Activated CD4-positive, alpha-beta memory T cell treated with anti-CD3 and anti-CD28 coated beads for 36 hours (primary cell): ENCODE results near the gene RHBDD1. TPM values are rescaled to one million over a fixed set of nuclear protein-coding genes. Genes with fewer than 3 reads are reported as not detected.
A peak's percentile ranks its signal among the peaks of the same experiment; 100 is the strongest.

ENCODE experiments used
- CTCF ChIA-PET: fragments of 350-600 bp; sonication (Branson Sonifier 250); formaldehyde crosslinking; loops from one replicate; lab custom pipeline; 2021; ENCODE audit warnings: antibody characterized with exemption, inconsistent platforms; lab: Charles Lee
- POLR2A ChIA-PET: fragments of 350-600 bp; sonication (Branson Sonifier 250); formaldehyde crosslinking; loops from one replicate; lab custom pipeline; 2021; ENCODE audit warnings: antibody characterized with exemption; lab: Charles Lee
- DNase-seq: peaks from one replicate; pipeline ENCODE4 v3.0.0-alpha.2; 2020
- H3K27ac Mint-ChIP-seq: one replicate; pipeline ENCODE4 v1.8.0; 2021; ENCODE audit warnings: mixed read lengths
- H3K27me3 Mint-ChIP-seq: one replicate; pipeline ENCODE4 v1.8.0; 2021; ENCODE audit warnings: mixed read lengths
- H3K36me3 Mint-ChIP-seq: one replicate; pipeline ENCODE4 v1.8.0; 2021; ENCODE audit warnings: mixed read lengths
- H3K4me1 Mint-ChIP-seq: one replicate; pipeline ENCODE4 v1.8.0; 2021; ENCODE audit warnings: low read depth, mixed read lengths
- H3K4me3 Mint-ChIP-seq: one replicate; pipeline ENCODE4 v1.8.0; 2021; ENCODE audit warnings: mild to moderate bottlenecking, mixed read lengths
- H3K9me3 Mint-ChIP-seq: one replicate; pipeline ENCODE4 v1.8.0; 2021; ENCODE audit warnings: mixed read lengths
- intact Hi-C: fragments of 100-400 bp; cut with micrococcal nuclease; formaldehyde crosslinking; loops from one replicate; pipeline ENCODE4 v1.15.1; 2023
- total RNA-seq, 2 experiments: library from RNA; stranded (reverse); gene quantifications; one replicate each; pipeline ENCODE4 v1.2.3, GENCODE V29; 2021

The RHBDD1 gene, protein sequence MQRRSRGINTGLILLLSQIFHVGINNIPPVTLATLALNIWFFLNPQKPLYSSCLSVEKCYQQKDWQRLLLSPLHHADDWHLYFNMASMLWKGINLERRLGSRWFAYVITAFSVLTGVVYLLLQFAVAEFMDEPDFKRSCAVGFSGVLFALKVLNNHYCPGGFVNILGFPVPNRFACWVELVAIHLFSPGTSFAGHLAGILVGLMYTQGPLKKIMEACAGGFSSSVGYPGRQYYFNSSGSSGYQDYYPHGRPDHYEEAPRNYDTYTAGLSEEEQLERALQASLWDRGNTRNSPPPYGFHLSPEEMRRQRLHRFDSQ
- 10 to 100 TPM; 38.0 to 41.1 TPM for total RNA-seq

DNA sequence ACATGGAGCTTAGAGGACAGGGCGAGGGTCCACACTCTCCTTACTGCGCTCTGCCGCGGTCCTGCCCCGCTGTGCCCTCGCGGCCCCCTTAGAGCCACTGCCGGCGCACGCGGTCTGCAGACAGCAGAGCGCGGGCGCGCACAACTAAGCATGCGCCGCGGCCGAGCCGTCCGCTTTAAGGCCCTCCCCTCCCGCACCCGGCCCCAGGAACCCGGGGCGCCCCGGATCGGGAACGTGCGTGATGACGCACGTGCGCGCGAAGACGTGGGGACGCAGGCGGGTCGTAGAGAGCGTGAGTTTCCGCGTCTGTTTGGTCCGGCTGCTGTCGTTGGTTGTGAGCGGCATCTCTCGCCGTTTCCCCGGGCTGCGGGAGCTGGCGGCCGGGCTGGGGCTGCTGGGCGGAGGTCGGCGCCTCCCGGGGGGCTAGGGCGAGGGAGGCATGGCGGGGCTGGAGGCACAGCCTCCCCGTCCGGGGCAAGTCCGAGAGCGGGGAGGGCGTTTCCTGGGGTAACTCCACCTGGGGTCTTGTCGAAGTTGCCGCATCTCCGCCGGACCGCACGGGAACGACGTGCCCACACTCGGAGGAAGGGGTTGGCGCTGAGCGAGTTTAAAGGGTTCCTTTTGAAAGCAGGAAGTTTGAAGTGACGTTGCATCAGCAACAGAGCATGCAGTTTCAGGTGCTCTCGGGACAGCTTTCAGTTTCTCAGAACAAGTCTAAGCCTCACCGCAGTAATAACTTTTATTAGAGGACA is at the start of gene RHBDD1:
Gene RHBDD1, plus strand, starts transcription at position 259 of the 752 bp plus-strand sequence. CDS start 28,640 bp downstream, outside the sequence.
- intact Hi-C loops, result loop anchor here (1.0 to 10.0 kb wide), 13 partner anchors 37 to 1909 kb away; partner anchors contain the start of genes CCL20, DOCK10 and IRS1
- H3K4me1 Mint-ChIP-seq, result peaks cover 56% of the 10 kb centered on the region
- peak within 1 kb of the TSS; percentile 99 for H3K27ac Mint-ChIP-seq
- H3K36me3 Mint-ChIP-seq, result peaks cover 30% of the 10 kb centered on the region
- DNase-seq, result peak; percentile 96
- CTCF ChIA-PET, result interaction anchor here (1.0 to 2.5 kb wide), 3 partner anchors 34 to 947 kb away, joined by 3 to 13 read pairs (median 3); no protein-coding TSS in a partner anchor
- H3K9me3 Mint-ChIP-seq, result no peaks in the 10 kb centered on the region
- no peaks in the 10 kb centered on the region for H3K27me3 Mint-ChIP-seq
- POLR2A ChIA-PET, result interaction anchor here (0.7 to 3.5 kb wide), 8 partner anchors 8 to 1794 kb away, joined by 3 to 16 read pairs (median 4); partner anchors contain the start of genes DOCK10 and IRS1
- peak within 1 kb of the TSS; percentile 92 for H3K4me3 Mint-ChIP-seq

DNA sequence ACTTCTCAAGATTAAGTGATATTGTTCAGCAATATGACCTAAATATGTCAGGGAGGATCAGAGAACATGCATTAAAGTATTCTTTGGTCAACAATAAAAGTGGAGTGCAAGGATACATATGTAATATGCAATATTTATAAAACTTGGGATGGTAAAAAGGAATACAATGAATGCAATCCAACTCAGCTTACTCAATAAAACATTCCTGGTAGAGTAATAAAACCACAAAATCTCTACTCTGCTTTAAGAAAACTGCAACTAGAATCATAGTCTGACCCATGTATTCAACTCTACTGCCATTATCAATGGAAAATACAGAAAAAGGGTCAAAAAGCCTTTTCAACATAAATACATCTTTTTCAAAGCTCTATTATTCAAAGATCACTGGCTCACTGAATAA is 47.8 kb upstream of the RHBDD1 start:
- intact Hi-C loops, result no loop called here
- POLR2A ChIA-PET, result no interaction called here
- H3K9me3 Mint-ChIP-seq, result peaks cover 4% of the 10 kb centered on the region
- CTCF ChIA-PET, result interaction anchor here (0.7 to 3.4 kb wide), 4 partner anchors 12 to 527 kb away, joined by 3 to 19 read pairs (median 6); partner anchors contain the start of gene IRS1
- H3K27ac Mint-ChIP-seq, result no peak overlapping the region
- no peak overlapping the region for H3K4me3 Mint-ChIP-seq
- H3K36me3 Mint-ChIP-seq, result peaks cover 3% of the 10 kb centered on the region
- H3K27me3 Mint-ChIP-seq, result peaks cover 2% of the 10 kb centered on the region
- peaks cover 15% of the 10 kb centered on the region for H3K4me1 Mint-ChIP-seq
- DNase-seq, result no peak

DNA sequence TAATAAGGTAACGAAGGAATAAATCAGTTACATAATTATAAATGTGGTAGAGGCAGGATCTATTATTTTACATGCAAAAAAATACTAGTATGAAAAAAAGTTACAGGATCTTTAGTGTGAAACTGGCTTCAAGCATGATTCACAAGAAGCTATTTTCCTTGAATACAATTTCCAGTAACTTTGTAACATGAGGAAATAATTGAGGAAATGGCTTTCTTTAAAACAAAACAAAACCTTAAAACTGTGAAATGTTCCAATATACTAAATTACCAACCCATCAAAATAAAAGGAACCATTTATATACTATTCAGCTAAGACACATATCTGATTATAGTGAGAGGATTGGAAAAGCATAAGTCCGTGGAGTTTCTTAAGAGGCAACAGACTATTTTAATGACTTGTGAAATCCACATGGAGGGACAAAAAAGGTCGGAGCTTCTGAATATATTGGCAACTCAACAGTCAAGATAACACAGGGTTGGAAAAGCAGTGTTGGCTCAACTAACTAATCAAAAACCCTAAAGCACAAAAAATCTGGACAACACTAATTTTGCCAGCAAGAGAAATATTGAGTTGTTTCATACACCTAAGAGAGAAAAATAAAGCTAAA is 46.9 kb upstream of the RHBDD1 start:
- POLR2A ChIA-PET, result interaction anchor here (1.5 kb wide), 1 partner anchor 11 kb away, joined by 3 read pairs; no protein-coding TSS in a partner anchor

DNA sequence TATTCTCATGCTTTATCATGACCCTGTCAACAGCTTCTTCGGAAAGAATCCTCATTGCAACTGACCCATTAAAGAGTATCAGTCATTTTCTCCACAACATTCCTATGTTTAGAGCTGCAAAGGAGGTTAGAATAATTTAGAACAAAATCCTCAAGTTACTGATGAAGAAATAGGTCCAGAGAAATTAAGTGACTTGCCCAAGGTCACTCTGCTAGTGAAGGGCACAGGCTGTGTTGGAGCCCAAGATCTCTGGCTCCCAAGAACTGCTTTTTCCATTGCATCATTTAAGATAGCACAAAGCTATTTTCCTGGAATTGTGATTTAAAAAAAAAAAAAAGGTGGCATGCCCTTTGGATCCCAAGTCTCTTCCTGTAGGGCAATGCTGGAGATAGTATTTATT is 45.8 kb upstream of the RHBDD1 start:
- DNase-seq, result no peak
- Mint-ChIP-seq H3K4me1 (peaks cover 29% of the 10 kb centered on the region), H3K27ac (no peak overlapping the region), H3K36me3 (peaks cover 3% of the 10 kb centered on the region), H3K4me3 (no peak overlapping the region), H3K27me3 (no peaks in the 10 kb centered on the region), H3K9me3 (no peaks in the 10 kb centered on the region)
- ChIA-PET CTCF (interaction anchor here (0.6 to 3.4 kb wide), 3 partner anchors 10 to 88 kb away, joined by 3 to 19 read pairs (median 14); partner anchors contain the start of gene IRS1), POLR2A (interaction anchor here (1.5 kb wide), 1 partner anchor 10 kb away, joined by 3 read pairs; no protein-coding TSS in a partner anchor)
- intact Hi-C loops, result loop anchor here (2.0 to 10.0 kb wide), 5 partner anchors 17 to 1865 kb away; partner anchors contain the start of gene MFF

More for the DNA sequence above, 46.9 kb upstream of the RHBDD1 start:
- Mint-ChIP-seq H3K4me1 (peaks cover 21% of the 10 kb centered on the region), H3K4me3 (no peak overlapping the region), H3K27me3 (peaks cover under 1% of the 10 kb centered on the region), H3K9me3 (peaks cover under 1% of the 10 kb centered on the region), H3K36me3 (peaks cover 3% of the 10 kb centered on the region), H3K27ac (no peak overlapping the region)
- no peak for DNase-seq
- intact Hi-C loops, result no loop called here
- CTCF ChIA-PET, result interaction anchor here (3.3 to 3.4 kb wide), 2 partner anchors 11 to 14 kb away, joined by 14 to 19 read pairs; partner anchors contain the start of gene IRS1

DNA sequence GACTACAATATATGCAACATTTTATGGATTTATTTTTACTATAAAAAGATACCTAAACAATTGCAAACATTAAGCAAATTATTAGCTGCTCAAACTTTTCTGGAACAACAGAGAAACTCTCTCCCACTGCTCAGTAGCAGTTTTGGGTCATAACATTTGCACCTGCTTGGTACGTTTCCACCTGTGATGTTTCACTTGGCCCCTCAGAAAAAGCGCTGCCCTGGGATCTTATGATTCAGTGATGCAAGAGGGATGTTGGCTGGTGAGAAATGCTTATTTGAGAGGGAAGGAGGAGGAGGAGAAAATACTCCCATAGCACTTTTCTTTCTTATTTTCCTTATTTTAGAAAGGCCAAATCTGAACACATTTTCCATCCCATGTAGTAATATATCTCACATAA is 45.4 kb upstream of the RHBDD1 start:
- POLR2A ChIA-PET, result interaction anchor here (1.5 kb wide), 1 partner anchor 10 kb away, joined by 3 read pairs; no protein-coding TSS in a partner anchor

DNA sequence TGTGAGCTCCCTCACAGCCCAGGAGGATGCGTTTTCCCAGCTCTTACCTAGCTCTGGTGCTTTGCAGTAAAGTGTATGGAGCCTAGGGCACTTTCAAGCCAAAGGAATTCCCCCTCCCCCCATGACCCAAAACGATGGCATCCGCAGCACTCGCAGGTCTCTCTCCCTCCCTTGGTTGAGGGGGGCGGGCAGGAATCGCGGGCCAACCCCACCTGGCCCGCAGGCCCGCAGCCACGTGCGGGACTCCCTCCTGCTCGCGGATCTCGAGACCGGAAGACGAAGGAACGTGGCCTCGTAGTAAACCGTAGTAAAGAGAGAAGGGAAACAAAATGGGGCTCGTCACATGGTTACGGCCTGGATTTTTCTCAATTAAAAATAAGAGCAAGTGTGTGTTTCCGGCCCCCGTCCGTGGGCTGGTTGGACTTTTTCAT is 44.8 kb upstream of the RHBDD1 start:
- ChIA-PET CTCF (interaction anchor here (3.3 to 3.4 kb wide), 2 partner anchors 9 to 12 kb away, joined by 14 to 19 read pairs; partner anchors contain the start of gene IRS1), POLR2A (no interaction called here)
- peak; percentile 73 for DNase-seq
- Mint-ChIP-seq H3K27me3 (no peaks in the 10 kb centered on the region), H3K4me1 (peaks cover 29% of the 10 kb centered on the region), H3K4me3 (peak overlapping the region; percentile 80), H3K36me3 (peaks cover 3% of the 10 kb centered on the region), H3K27ac (peak overlapping the region; percentile 92), H3K9me3 (no peaks in the 10 kb centered on the region)
- intact Hi-C loops, result loop anchor here (1.0 to 10.0 kb wide), 7 partner anchors 8 to 1866 kb away; partner anchors contain the start of genes IRS1, MFF and RHBDD1

More for the DNA sequence above, 45.4 kb upstream of the RHBDD1 start:
- DNase-seq, result no peak
- Mint-ChIP-seq H3K27ac (no peak overlapping the region), H3K9me3 (no peaks in the 10 kb centered on the region), H3K4me3 (peak overlapping the region; percentile 80), H3K36me3 (peaks cover 3% of the 10 kb centered on the region), H3K4me1 (peaks cover 29% of the 10 kb centered on the region), H3K27me3 (no peaks in the 10 kb centered on the region)
- CTCF ChIA-PET, result interaction anchor here (0.6 to 3.4 kb wide), 3 partner anchors 9 to 88 kb away, joined by 3 to 19 read pairs (median 14); partner anchors contain the start of gene IRS1
- intact Hi-C loops, result loop anchor here (2.0 to 10.0 kb wide), 5 partner anchors 18 to 1866 kb away; partner anchors contain the start of gene MFF

DNA sequence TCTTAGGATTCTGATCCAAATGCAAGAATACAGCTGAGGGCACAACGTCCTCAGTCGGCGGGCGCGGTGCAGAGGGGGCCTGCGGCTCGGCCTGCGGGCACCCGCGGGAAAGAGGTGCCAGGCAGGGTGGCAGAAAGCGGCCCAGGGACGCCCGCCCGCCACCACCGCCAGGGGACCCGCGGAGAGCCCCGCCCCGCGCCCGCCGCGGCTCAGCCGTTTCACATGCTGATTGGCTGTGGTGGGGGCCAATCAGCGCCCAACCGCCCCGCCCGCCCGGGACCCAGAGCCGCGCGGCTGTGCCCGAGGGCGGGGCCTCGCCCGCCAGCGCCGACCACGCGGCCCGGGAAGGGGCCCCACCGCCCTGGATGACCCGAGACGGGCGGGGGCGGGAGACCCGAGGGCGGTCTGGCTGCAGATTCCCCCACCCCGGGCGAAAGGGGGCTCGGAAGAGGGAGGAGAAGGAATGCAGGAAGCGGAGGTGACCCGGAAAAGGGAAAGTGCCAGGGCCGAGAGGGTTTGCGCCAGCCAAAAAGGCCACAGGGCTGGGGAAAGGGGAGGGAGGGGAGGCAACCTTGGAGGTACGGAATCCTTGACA is 44.3 kb upstream of the RHBDD1 start:
- Mint-ChIP-seq H3K27ac (peak overlapping the region; percentile 92), H3K4me1 (peaks cover 29% of the 10 kb centered on the region), H3K36me3 (peaks cover 3% of the 10 kb centered on the region), H3K9me3 (no peaks in the 10 kb centered on the region), H3K4me3 (peak overlapping the region; percentile 80), H3K27me3 (no peaks in the 10 kb centered on the region)
- ChIA-PET POLR2A (no interaction called here), CTCF (interaction anchor here (1.8 to 3.4 kb wide), 3 partner anchors 8 to 11 kb away, joined by 13 to 19 read pairs (median 14); partner anchors contain the start of gene IRS1)
- peak; percentile 94 for DNase-seq
- intact Hi-C loops, result loop anchor here (1.0 to 10.0 kb wide), 7 partner anchors 8 to 1867 kb away; partner anchors contain the start of genes IRS1, MFF and RHBDD1

DNA sequence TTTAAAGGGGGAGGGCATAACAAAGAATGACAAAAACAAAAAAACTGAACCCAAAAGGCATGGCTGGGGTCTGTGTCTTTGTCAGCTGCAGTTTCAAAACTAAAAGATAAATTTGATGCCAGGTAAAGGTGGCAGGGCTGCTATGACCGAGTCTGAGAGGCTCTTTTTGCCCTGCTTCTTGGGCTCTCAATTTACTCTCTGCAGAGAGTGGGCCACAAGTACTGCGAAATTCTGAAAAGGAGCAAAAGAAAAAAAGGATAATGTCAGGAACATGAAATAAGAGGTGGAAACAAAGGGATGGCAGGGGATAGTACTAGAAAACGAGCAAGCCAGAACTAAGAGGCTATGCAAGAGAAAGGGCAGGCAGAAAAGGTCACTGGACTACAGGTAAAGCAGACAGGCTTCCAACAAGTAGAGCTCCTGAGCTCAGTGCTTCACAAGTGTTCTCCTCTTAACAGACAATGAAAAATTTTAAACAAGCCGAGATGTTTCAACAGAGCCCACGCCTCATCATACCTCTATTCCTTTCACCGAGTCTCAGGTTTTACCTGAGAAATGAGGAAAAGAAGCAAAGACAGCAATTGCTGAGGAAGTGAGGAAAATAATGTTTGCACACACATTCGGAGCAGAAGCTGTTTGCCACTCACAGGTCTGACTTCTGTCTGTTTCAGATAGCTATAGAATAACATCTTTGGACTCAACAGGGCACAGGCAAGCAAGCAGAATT is 43.5 kb upstream of the RHBDD1 start:
- H3K36me3 Mint-ChIP-seq, result peaks cover 3% of the 10 kb centered on the region
- intact Hi-C loops, result loop anchor here (5.0 to 10.0 kb wide), 3 partner anchors 55 to 1868 kb away; partner anchors contain the start of gene MFF
- H3K27ac Mint-ChIP-seq, result peak overlapping the region; percentile 74
- no peaks in the 10 kb centered on the region for H3K9me3 Mint-ChIP-seq
- H3K4me1 Mint-ChIP-seq, result peaks cover 29% of the 10 kb centered on the region
- CTCF ChIA-PET, result interaction anchor here (1.8 kb wide), 1 partner anchor 10 kb away, joined by 13 read pairs; no protein-coding TSS in a partner anchor
- peak overlapping the region; percentile 76 for H3K4me3 Mint-ChIP-seq
- POLR2A ChIA-PET, result no interaction called here
- no peak for DNase-seq
- no peaks in the 10 kb centered on the region for H3K27me3 Mint-ChIP-seq

DNA sequence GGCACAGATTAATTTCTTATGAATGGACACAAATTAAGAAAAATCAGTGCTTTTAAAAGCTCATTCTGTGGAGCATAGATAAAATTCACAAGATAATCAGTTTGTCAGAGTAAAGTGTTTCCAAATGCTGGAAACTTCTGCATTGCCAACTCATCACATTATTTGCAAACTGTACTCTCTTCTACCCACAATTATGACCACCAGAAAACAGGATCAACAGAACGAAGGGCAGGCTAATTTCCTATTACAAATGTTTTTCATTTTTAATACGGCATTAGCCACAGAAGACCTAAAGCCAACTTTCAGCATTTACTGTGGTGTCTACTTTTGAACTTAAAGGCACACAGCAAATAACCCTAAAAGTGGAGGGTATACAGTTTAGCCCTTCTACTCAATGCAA is 42.2 kb upstream of the RHBDD1 start:
- CTCF ChIA-PET, result interaction anchor here (0.8 to 1.8 kb wide), 2 partner anchors 9 kb away, joined by 3 to 13 read pairs; no protein-coding TSS in a partner anchor
- Mint-ChIP-seq H3K9me3 (no peaks in the 10 kb centered on the region), H3K36me3 (peaks cover 3% of the 10 kb centered on the region), H3K27me3 (no peaks in the 10 kb centered on the region), H3K27ac (no peak overlapping the region), H3K4me3 (no peak overlapping the region), H3K4me1 (peaks cover 29% of the 10 kb centered on the region)
- no peak for DNase-seq
- POLR2A ChIA-PET, result interaction anchor here (1.0 kb wide), 1 partner anchor 42 kb away, joined by 4 read pairs; no protein-coding TSS in a partner anchor
- intact Hi-C loops, result loop anchor here (5.0 to 10.0 kb wide), 3 partner anchors 56 to 1869 kb away; partner anchors contain the start of gene MFF
